Fibroblast of pulmonary artery (primary cell): ENCODE data around the gene TH.

Experiments used
- DNase-seq: peaks from one replicate; pipeline ENCODE4 v3.0.0-alpha.2; 2010; ENCODE audit warnings: low read depth
- H3K4me3 ChIP-seq: replicated peaks from 2 replicates; pipeline ENCODE4 v1.5.1; 2011; ENCODE audit warnings: low read depth, mild to moderate bottlenecking, control low read depth, low read length, moderate library complexity
- TF ChIP-seq, protein P1 (sequence below): IDR thresholded peaks from 2 replicates; pipeline ENCODE4 v1.5.1; 2011; ENCODE audit warnings: mild to moderate bottlenecking, control low read depth, low read length, inconsistent platforms; ENCODE audit errors: missing control alignments

TH gene

DNA sequence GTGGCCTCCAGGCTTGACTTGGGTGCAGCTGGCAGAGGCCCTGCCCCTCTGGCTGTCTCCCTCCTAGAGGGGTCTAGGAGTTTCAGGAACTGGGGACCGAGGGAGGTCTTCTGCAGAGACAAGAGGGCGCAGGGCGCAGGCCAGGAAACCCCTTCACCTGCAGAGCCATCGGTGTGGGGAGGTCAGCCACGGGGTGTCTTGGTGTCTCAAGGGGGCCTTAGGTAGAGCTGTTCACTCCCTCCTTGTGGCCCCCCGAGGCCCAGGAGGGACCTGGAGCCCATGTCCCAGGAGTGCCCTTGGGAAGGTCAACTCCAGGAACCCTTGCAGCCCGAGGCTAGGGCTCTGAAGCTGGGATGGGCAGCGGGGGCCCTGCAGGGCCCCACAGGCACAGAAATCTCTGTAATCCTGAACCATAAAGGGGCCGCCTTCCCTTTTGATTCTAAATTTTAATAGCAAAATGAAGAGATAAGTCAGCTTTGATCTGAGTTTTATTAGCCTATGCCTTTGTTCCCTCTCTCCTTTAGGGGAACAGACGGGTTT, 31.4 kb upstream of the TH start:
- no peak for DNase-seq
- no peak overlapping the region for H3K4me3 ChIP-seq
- TF ChIP-seq, protein P1, sequence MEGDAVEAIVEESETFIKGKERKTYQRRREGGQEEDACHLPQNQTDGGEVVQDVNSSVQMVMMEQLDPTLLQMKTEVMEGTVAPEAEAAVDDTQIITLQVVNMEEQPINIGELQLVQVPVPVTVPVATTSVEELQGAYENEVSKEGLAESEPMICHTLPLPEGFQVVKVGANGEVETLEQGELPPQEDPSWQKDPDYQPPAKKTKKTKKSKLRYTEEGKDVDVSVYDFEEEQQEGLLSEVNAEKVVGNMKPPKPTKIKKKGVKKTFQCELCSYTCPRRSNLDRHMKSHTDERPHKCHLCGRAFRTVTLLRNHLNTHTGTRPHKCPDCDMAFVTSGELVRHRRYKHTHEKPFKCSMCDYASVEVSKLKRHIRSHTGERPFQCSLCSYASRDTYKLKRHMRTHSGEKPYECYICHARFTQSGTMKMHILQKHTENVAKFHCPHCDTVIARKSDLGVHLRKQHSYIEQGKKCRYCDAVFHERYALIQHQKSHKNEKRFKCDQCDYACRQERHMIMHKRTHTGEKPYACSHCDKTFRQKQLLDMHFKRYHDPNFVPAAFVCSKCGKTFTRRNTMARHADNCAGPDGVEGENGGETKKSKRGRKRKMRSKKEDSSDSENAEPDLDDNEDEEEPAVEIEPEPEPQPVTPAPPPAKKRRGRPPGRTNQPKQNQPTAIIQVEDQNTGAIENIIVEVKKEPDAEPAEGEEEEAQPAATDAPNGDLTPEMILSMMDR = no peak

DNA sequence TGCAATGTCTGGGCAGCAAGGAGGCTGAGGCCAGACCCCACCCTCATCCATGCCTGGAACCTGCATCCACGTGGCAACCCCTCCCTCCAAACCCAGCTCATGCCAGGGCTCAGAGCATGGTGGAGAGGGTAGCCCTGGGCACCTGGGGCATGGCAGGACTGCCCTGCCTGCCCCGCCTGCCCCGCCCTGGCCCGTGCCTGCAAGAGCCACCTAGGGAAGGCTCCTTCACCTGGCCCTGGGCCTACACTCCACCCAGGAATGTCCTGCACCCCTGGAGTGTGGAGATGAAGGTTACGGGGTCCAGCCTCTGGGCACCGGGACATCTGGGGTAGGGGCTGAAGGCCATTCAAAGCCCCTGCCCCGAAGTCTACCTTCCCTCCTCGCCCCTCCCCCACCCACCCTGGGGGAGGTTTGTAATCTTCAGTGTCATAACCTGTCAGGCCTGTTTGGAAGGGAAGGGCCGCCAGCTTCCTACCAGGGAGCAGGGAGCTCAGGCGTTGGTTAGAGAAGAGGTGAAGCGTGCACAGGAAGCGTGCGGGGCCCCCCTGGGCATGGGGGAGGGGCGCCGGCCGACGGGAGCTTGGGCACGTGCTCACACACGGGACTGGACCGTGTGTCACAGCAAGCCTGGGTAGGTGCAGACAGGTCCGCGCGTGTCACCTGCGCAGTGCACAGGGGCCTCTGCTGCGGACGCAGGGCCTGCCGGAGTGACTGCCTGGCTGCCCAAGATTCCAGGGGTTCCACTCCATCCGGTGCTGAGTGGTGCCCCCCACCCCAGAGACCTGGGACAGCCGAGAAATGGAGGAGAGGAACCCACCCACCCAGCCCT, 30.7 kb upstream of the TH start:
- TF ChIP-seq, protein P1 = no peak
- no peak for DNase-seq
- H3K4me3 ChIP-seq = no peak overlapping the region

DNA sequence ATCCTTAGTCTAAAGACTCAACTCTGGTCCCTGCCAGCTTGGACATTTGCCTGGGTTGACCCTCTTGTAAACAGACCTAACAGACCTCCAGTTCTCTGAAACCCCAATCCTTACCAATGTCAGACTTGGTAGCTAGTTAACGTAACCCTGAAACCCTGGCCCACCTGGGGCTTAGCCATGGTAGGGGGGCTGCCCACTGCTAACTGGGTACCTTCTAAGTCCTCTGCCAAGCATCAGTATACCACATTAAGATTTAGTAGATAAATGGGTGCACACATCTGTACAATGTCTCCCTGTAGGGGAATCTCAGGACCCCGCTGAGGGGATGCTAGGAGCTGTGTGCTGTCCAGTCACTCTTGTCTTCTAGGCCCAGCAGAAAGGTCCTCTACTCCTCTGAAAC, 29.9 kb upstream of the TH start:
- no peak for DNase-seq
- TF ChIP-seq, protein P1 = no peak
- H3K4me3 ChIP-seq = no peak overlapping the region

DNA sequence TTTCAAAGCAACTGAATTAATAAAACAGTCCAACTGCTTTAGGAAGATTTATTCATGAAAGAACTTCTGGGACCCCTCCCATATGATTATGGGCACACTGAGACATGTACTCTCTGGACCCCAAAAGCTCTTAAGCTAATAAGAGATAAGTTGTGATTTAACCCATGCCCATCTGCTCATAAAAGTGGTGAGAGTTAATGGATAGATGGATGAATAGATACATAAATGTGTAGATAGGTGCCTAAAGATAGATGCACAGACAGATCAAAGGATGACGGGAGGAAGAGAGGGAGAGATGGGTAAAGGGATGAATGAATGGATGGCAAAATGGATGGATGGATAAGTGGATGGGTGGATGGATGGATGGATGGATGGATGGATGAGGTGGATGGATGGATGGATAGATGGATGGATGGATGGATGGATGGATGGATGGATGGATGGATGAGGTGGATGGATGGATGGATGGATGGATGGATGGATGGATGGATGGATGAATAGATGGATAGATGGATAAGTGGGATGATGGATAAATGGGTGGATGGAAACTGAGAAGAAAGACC, 29.4 kb upstream of the TH start:
- TF ChIP-seq, protein P1 = no peak
- H3K4me3 ChIP-seq = no peak overlapping the region
- no peak for DNase-seq

DNA sequence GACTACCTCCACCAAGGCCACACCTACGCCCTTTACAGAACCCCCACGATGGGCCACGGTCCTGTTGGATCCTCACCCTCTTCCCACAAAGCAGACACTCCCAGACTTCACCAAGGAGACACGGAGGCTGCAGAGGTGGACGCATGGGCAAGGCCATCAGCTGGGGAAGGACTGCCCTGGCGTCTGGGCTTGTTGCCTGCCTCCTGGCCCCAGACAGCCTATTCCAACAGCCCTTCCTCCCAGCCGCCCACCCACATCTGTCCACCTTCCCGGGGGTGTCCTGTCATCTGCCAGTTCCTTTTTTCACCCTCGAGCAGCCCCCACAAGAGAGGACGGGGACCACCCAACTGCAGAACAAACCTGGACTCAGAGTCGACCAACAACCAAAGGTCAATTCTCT, 28.9 kb upstream of the TH start:
- TF ChIP-seq, protein P1 = no peak
- H3K4me3 ChIP-seq = no peak overlapping the region
- no peak for DNase-seq

DNA sequence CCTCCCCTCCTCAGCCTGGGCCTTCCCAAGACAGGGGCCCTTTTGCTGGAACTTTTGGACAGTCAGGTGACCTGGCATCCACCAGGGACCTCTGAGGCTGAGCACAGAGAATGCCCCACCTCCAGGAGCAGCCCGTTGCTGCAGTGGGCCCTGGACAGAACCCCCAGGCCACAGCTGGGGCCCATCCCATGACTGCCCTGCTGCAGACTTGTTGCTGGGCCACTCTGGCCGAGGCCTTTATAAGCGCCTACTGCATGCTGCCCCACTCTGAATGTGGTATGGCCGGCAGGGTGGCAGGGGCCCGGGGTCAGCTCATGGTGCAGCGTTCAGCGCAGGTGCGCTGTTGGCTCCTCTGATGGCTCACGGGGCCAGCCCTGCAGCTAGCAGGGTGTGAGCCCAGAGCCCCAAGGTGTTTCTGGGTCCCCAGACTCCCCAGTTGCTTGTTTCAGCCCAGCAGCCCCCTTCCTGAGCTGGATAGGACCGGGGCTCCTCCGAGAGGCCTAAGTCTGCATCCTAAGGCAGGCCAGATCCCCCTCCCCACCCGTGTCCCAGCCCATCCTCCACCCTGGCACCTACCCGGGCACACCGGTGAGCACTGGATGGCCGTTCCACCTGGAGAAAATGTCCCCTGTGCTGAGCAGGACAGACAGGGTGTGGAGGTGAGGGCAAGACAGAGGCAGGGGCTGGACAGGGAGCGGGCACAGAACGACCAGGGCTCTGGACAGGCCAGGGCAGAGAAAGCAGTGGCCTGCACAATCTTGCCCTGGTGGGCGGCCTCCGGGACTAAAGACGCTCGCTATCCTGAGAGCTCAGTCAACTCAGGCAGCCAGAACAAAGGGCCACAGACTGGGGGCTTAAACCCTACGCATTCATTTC, 28.1 kb upstream of the TH start:
- TF ChIP-seq, protein P1 = no peak
- no peak overlapping the region for H3K4me3 ChIP-seq
- no peak for DNase-seq
